Measurements from ENCODE around the gene GTF2F2. TPM values are rescaled to one million over a fixed set of nuclear protein-coding genes. Genes with fewer than 3 reads are reported as not detected.

Gene GTF2F2
- total RNA-seq, 4 donors from 2014 or later, result 11.5 to 16.9 (median 13.3) TPM

DNA sequence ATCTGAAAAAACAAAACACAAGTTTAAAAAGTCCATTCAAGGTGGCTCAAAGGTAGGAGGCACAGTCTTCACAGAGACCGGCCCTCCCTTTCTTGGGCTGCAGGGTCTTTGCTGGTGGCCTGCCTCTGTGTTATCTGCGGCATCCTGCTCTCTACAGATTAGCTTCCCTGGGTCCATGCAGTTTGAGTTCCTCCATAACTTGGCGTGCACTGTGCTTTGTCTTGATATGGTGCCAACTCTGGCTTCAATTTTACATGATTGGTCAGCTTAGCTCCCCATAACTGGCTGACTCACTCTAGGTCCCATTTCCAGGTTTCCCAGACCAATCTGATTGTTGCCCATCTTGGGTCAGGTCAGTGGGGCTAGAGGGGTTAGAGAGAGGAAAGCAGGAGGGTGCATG is 178.9 kb downstream of the GTF2F2 start:
- Histone ChIP-seq H3K4me1 (peaks cover 28 to 32% of the 10 kb centered on the region in 2 donors), H3K9me3 (no peaks in the 10 kb centered on the region), H3K27ac (no peak overlapping the region), H3K27me3 (peaks cover 0 to 12% (median 0%) of the 10 kb centered on the region in 3 donors), H3K36me3 (no peaks in the 10 kb centered on the region), H3K4me3 (no peak overlapping the region)
- intact Hi-C loops (cut with DNase I; ENCODE audit: low total_unique reads), result no loop called here
- ATAC-seq (no peak), DNase-seq (no peak)
- in situ Hi-C loops (cut with MboI; ENCODE audit: low sequenced_read_pairs in 4 of 4), result no loop called here
- TF ChIP-seq, protein P1, sequence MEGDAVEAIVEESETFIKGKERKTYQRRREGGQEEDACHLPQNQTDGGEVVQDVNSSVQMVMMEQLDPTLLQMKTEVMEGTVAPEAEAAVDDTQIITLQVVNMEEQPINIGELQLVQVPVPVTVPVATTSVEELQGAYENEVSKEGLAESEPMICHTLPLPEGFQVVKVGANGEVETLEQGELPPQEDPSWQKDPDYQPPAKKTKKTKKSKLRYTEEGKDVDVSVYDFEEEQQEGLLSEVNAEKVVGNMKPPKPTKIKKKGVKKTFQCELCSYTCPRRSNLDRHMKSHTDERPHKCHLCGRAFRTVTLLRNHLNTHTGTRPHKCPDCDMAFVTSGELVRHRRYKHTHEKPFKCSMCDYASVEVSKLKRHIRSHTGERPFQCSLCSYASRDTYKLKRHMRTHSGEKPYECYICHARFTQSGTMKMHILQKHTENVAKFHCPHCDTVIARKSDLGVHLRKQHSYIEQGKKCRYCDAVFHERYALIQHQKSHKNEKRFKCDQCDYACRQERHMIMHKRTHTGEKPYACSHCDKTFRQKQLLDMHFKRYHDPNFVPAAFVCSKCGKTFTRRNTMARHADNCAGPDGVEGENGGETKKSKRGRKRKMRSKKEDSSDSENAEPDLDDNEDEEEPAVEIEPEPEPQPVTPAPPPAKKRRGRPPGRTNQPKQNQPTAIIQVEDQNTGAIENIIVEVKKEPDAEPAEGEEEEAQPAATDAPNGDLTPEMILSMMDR (IDR thresholded peaks at IDR 0.05 in 4 of 5, conservative IDR thresholded peaks at IDR 0.05 in 1 of 5), result no peak

DNA sequence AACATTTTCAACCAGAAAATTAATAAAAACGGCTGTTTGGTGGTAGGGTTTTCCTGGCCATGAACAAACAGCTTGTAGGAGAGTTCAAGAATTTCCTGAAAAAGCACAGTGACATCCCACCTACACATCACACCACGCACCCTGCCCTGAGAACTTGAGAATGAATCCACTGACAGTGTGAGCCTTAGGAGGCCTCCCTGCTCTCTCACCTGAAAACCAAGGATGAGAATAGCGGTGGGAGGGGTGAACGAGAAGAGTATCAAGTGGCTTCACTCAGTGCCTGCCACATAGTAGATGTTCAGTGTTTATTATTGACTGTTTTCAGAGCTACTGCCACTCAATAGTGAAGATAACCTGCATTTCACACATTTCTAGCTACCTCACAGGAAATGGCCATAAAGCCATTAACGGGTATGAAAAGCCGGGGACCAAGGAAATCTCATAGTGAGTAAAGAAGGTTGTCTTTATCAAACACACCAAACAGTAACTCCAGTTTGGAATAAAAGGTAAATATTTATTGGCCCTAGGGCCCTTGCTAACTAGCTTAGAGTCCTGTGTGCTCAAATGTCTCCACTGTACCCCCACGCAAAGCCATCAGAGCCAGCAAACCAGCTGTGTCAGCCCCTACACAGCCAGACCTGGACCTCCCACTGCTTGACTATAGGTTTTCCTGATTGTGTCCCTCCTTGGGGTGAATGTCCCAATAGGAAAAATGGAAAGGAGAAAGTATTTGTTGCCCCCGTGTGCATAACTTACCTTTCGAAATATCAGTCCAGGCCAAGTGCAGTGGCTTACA is 180.1 kb downstream of the GTF2F2 start:
- Histone ChIP-seq H3K9me3 (no peaks in the 10 kb centered on the region), H3K27ac (no peak overlapping the region), H3K36me3 (no peaks in the 10 kb centered on the region), H3K27me3 (peaks cover 0 to 12% (median 0%) of the 10 kb centered on the region in 3 donors), H3K4me1 (peaks cover 22 to 29% of the 10 kb centered on the region in 2 donors), H3K4me3 (no peak overlapping the region)
- DNase-seq, result no peak
- TF ChIP-seq POLR2A (IDR thresholded peaks at IDR 0.05), result no peak
- TF ChIP-seq, protein P1 (IDR thresholded peaks at IDR 0.05 in 4 of 5, conservative IDR thresholded peaks at IDR 0.05 in 1 of 5), result no peak
- intact Hi-C loops (cut with DNase I; ENCODE audit: low total_unique reads), result no loop called here
- ATAC-seq, result no peak
- in situ Hi-C loops (cut with MboI; ENCODE audit: low sequenced_read_pairs in 4 of 4), result loop anchor here in 3 of 4 donors (10.0 to 25.0 kb wide), 2 partner anchors 256 to 1388 kb away; no protein-coding TSS in a partner anchor

DNA sequence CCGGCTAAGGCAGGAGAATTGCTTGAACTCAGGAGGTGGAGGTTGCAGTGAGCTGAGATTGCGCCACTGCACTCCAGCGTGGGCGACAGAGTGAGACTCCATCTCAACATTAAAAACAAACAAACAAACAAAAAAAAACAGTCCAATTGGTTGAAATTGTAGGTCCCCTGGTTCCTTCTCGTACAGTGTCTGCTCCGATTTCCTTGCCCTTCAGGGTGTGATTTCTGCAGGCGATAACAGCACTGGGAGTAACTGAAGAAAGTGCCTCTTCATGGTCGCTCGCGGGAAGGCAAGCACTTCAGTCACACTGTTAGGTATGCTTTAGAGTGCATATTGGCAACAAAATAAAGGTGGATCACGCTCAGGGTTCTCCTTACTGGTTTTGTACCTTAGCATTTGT is 181.0 kb downstream of the GTF2F2 start:
- no peak for TF ChIP-seq POLR2A (IDR thresholded peaks at IDR 0.05)
- TF ChIP-seq, protein P1 (IDR thresholded peaks at IDR 0.05 in 4 of 5, conservative IDR thresholded peaks at IDR 0.05 in 1 of 5), result no peak
- DNase-seq, result no peak
- no peaks in the 10 kb centered on the region for H3K9me3 ChIP-seq
- no peak for ATAC-seq
- no peak overlapping the region for H3K4me3 ChIP-seq
- in situ Hi-C loops (cut with MboI; ENCODE audit: low sequenced_read_pairs in 4 of 4), result loop anchor here in 3 of 4 donors (10.0 to 25.0 kb wide), 2 partner anchors 256 to 1389 kb away; no protein-coding TSS in a partner anchor
- no peak overlapping the region for H3K27ac ChIP-seq
- peaks cover 13 to 23% of the 10 kb centered on the region in 2 donors for H3K4me1 ChIP-seq
- H3K27me3 ChIP-seq, result peaks cover 0 to 12% (median 0%) of the 10 kb centered on the region in 3 donors
- H3K36me3 ChIP-seq, result no peaks in the 10 kb centered on the region
- intact Hi-C loops (cut with DNase I; ENCODE audit: low total_unique reads), result no loop called here

DNA sequence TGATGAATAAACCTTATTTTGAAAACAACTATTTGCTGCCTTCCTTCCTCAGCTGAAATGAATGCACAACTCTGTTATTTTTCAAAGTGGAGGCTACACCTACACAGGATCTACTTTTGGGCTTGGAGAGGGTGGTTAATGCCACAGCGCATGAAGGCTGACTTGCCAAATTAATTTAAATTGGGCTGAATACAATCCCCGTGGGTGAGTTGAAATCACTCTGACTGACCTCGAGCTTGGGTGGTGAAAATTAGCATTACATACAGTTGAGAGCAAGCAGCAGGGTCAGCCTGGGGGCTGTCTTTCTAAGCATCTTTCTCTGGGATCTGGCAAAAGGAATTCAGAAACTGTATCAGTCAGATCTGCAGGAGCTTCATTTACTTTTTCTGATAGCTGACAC is 182.2 kb downstream of the GTF2F2 start:
- peaks cover 2 to 10% of the 10 kb centered on the region in 2 donors for H3K4me1 ChIP-seq
- TF ChIP-seq POLR2A (IDR thresholded peaks at IDR 0.05), result no peak
- TF ChIP-seq, protein P1 (IDR thresholded peaks at IDR 0.05 in 4 of 5, conservative IDR thresholded peaks at IDR 0.05 in 1 of 5), result no peak
- no peak overlapping the region for H3K4me3 ChIP-seq
- in situ Hi-C loops (cut with MboI; ENCODE audit: low sequenced_read_pairs in 4 of 4), result loop anchor here in 3 of 4 donors (10.0 to 25.0 kb wide), 2 partner anchors 258 to 1390 kb away; no protein-coding TSS in a partner anchor
- DNase-seq (no peak), ATAC-seq (no peak)
- intact Hi-C loops (cut with DNase I; ENCODE audit: low total_unique reads), result no loop called here
- no peak overlapping the region for H3K27ac ChIP-seq
- H3K27me3 ChIP-seq, result peaks cover 0 to 12% (median 0%) of the 10 kb centered on the region in 3 donors
- H3K9me3 ChIP-seq, result no peaks in the 10 kb centered on the region
- H3K36me3 ChIP-seq, result no peaks in the 10 kb centered on the region
